Adipocyte (in vitro differentiated cells): ENCODE data around the gene FN3K.
"Not testable (repeated sequence)": the region's sequence is repeated elsewhere in the genome, so short reads cannot be mapped to it uniquely, and the experiment has no call there.

Experiments
- DNase-seq: peaks from one replicate; pipeline ENCODE4 v3.0.0-alpha.2; 2015; ENCODE audit warnings: low read depth
- H3K27me3 ChIP-seq: replicated peaks from 2 replicates; pipeline ENCODE4 v1.7.0; 2013; ENCODE audit warnings: mild to moderate bottlenecking, low read length, moderate library complexity; ENCODE audit not compliant: control insufficient read depth, insufficient read depth
- H3K36me3 ChIP-seq: 2 replicates; pipeline ENCODE4 v1.7.0; 2013; ENCODE audit warnings: low read length, mild to moderate bottlenecking, moderate library complexity; ENCODE audit not compliant: control insufficient read depth, insufficient read depth, severe bottlenecking
- H3K4me1 ChIP-seq: 2 replicates; pipeline ENCODE4 v1.7.0; 2013; ENCODE audit warnings: mild to moderate bottlenecking, low read length, moderate library complexity; ENCODE audit not compliant: control insufficient read depth, insufficient read depth
- H3K4me3 ChIP-seq: 2 replicates; pipeline ENCODE4 v1.7.0; 2013; ENCODE audit warnings: mild to moderate bottlenecking, low read length, moderate library complexity
- H3K9ac ChIP-seq: 2 replicates; pipeline ENCODE4 v1.7.0; 2013; ENCODE audit warnings: mild to moderate bottlenecking, low read length, moderate library complexity
- H3K9me3 ChIP-seq: 2 replicates; pipeline ENCODE4 v1.7.0; 2013; ENCODE audit warnings: mild to moderate bottlenecking, low read length, moderate library complexity; ENCODE audit not compliant: control insufficient read depth

The FN3K gene

DNA sequence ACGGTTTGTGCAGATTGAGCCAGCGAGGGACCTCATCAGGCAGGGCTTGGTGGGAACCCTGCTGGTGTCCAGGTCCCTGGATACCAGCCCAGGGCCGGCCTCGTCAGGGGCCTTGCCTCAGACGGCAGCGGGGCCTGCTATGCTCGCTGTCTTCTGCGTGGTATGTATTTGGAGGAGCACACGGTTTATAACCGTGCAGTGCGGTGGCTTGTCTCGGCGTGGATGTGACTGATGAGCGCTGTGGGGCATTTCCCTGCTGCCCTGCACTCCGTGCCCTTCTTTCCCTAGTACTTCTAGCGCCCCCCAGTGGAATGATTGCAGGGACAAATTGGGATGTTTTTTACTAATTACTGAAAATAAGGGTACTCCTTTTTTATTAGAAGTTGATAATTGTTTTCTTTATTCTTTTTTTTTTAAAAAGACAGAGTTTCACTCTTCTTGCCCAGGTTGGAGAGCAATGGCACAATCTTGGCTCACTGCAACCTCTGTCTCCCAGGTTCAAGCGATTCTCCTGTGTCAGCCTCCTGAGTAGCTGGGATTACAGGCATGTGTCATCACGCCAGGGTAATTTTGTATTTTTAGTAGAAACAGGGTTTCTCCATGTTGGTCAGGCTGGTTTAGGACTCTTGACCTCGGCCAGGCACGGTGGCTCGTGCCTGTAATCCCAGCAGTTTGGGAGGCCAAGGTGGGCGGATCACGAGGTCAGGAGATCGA, 31.8 kb downstream of the FN3K start:
- H3K4me3 ChIP-seq: no peak overlapping the region
- no peaks in the 10 kb centered on the region for H3K9me3 ChIP-seq
- H3K36me3 ChIP-seq: peaks cover 33% of the 10 kb centered on the region
- DNase-seq: peak; percentile 52
- no peak overlapping the region for H3K9ac ChIP-seq
- no peaks in the 10 kb centered on the region for H3K27me3 ChIP-seq
- peaks cover 5% of the 10 kb centered on the region for H3K4me1 ChIP-seq

GRCh38 chr17:82769041-82769440, 33.6 kb downstream of the FN3K start:
- H3K4me1 ChIP-seq: peaks cover 6% of the 10 kb centered on the region
- no peak overlapping the region for H3K4me3 ChIP-seq
- H3K9ac ChIP-seq: no peak overlapping the region
- H3K36me3 ChIP-seq: peaks cover 27% of the 10 kb centered on the region
- DNase-seq: no peak
- no peaks in the 10 kb centered on the region for H3K9me3 ChIP-seq
- H3K27me3 ChIP-seq: no peaks in the 10 kb centered on the region

GRCh38 chr17:82772026-82772425, 36.6 kb downstream of the FN3K start:
- peak; percentile 59 for DNase-seq
- Histone ChIP-seq H3K36me3 (peaks cover 21% of the 10 kb centered on the region), H3K9me3 (no peaks in the 10 kb centered on the region), H3K27me3 (no peaks in the 10 kb centered on the region), H3K9ac (no peak overlapping the region), H3K4me3 (no peak overlapping the region), H3K4me1 (peaks cover 6% of the 10 kb centered on the region)

DNA sequence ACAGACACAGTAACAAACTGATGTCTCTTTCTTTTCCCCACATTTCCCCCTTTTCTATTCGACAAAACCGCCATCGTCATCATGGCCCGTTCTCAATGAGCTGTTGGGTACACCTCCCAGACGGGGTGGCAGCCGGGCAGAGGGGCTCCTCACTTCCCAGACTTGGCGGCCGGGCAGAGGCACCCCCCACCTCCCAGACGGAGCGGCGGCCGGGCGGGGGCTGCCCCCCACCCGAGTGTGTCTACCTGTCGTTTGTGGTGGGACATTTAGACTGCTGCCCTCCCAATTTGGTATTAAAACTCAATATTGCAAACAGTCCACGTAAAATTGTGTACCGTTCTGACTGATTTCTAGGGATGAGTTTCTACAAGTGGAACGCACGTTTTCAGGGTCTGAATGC, 39.0 kb downstream of the FN3K start:
- H3K4me1 ChIP-seq, H3K27me3 ChIP-seq, H3K9ac ChIP-seq, H3K9me3 ChIP-seq, DNase-seq, H3K36me3 ChIP-seq: not testable (repeated sequence)
- peak overlapping the region; percentile 75 for H3K4me3 ChIP-seq

DNA sequence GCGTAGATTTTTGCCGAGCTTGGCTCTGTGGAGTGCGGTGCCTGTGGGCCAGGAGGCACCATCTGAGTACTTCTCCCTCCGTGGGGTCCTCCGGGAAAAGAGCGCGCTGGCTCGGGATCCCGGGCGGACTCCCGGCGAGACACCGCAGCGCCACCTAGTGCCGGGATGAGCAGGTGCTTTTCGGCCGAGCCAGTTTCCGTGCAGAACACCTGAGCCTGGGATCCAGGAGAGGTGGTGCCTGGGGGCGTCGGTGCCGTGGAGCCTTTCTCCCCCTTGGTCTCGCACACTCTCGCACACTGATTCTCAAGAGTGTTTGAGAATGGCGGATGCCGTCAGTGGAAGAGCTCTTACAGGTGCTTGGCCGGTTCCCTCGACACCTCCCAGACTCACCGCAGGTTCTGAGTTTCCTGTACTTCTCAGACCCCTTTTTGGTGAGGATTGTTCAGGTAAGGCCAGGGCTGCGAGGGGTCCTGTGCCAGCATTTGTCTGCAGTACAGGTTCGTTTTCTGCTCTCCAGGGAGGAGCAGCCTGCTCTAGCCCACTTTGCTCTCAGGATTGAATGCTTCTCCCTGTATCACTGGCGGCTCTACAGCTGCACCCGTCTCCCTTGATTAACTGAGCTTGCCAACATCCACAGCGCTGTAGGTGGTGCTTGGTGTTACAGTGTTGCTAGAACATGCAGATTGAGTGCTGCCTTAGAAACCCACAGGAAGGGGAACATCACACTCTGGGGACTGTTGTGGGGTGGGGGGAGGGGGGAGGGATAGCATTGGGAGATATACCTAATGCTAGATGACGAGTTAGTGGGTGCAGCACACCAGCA, 39.8 kb downstream of the FN3K start:
- Histone ChIP-seq H3K9ac (no peak overlapping the region), H3K36me3 (no peaks in the 10 kb centered on the region), H3K27me3 (no peaks in the 10 kb centered on the region), H3K9me3 (no peaks in the 10 kb centered on the region), H3K4me1 (peaks cover 6% of the 10 kb centered on the region), H3K4me3 (peak overlapping the region; percentile 75)
- DNase-seq: peak; percentile 57

GRCh38 chr17:82776454-82776853, 41.0 kb downstream of the FN3K start:
- Histone ChIP-seq H3K9me3 (no peaks in the 10 kb centered on the region), H3K36me3 (no peaks in the 10 kb centered on the region), H3K27me3 (no peaks in the 10 kb centered on the region), H3K4me3 (no peak overlapping the region), H3K9ac (no peak overlapping the region), H3K4me1 (peaks cover 6% of the 10 kb centered on the region)
- no peak for DNase-seq

DNA sequence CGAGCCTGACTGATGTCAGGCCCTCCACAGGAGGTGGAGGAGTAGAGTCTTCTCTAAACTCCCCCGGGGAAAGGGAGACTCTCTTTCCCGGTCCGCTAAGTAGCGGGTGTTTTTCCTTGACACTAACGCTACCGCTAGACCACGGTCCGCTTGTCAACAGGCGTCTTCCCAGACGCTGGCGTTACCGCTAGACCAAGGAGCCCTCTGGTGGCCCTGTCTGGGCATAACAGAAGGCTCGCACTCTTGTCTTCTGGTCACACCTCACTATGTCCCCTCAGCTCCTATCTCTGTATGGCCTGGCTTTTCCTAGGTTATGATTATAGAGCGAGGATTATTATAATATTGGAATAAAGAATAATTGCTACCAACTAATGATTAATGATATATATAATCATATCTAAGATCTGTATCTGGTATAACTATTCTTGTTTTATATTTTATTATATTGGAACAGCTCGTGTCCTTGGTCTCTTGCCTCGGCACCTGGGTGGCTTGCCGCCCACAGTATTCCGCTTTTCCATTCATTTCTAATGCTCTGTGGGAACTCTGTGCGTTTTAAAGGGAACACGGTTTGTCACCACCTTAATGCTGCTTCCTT, 42.5 kb downstream of the FN3K start:
- not testable (repeated sequence) for DNase-seq, H3K27me3 ChIP-seq, H3K4me3 ChIP-seq, H3K4me1 ChIP-seq, H3K9ac ChIP-seq, H3K9me3 ChIP-seq, H3K36me3 ChIP-seq

DNA sequence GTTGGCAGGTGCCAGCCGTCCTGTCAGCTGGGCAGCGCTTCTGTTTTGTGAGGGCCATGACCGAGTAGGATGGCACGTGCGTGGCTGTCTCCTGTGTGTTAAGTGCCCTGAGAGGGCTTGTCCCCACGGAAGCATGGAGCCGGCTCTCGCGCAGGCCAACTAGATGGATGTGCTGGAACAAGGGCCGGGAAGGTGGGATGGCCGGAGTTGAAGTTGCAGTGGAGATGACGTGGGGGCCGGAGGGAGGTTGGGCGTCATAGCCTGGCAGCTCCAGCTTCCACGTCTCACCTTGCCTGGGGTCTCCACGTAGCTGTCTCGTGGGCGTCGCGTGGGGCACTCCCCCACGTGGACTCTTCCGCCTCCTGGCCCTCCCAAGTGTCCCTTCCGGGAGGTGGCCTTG, 44.1 kb downstream of the FN3K start:
- H3K9me3 ChIP-seq: no peaks in the 10 kb centered on the region
- H3K27me3 ChIP-seq: no peaks in the 10 kb centered on the region
- DNase-seq: no peak
- H3K4me1 ChIP-seq: no peaks in the 10 kb centered on the region
- H3K9ac ChIP-seq: no peak overlapping the region
- H3K36me3 ChIP-seq: peaks cover 12% of the 10 kb centered on the region
- H3K4me3 ChIP-seq: no peak overlapping the region

- Histone ChIP-seq H3K4me3 (no peak overlapping the region), H3K27me3 (no peaks in the 10 kb centered on the region), H3K9ac (no peak overlapping the region), H3K36me3 (peaks cover 12% of the 10 kb centered on the region), H3K4me1 (no peaks in the 10 kb centered on the region), H3K9me3 (no peaks in the 10 kb centered on the region)
- no peak for DNase-seq
These were observed 44.8 kb downstream of the FN3K start for GRCh38 chr17:82780195-82780594.

- no peaks in the 10 kb centered on the region for H3K9me3 ChIP-seq
- no peak overlapping the region for H3K4me3 ChIP-seq
- peaks cover 12% of the 10 kb centered on the region for H3K36me3 ChIP-seq
- H3K27me3 ChIP-seq: no peaks in the 10 kb centered on the region
- peaks cover under 1% of the 10 kb centered on the region for H3K4me1 ChIP-seq
- no peak for DNase-seq
- H3K9ac ChIP-seq: no peak overlapping the region
These were observed 45.8 kb downstream of the FN3K start for GRCh38 chr17:82780971-82781893.

- Histone ChIP-seq H3K4me3 (no peak overlapping the region), H3K9ac (no peak overlapping the region), H3K4me1 (peaks cover 5% of the 10 kb centered on the region), H3K36me3 (peaks cover 12% of the 10 kb centered on the region), H3K27me3 (no peaks in the 10 kb centered on the region), H3K9me3 (no peaks in the 10 kb centered on the region)
- peak; percentile 89 for DNase-seq
These were observed 46.5 kb downstream of the FN3K start for GRCh38 chr17:82781894-82782274.
